Glomerular visceral epithelial cell (primary cell): ENCODE results near the gene NOS1AP.
"Not testable (repeated sequence)": the region's sequence is repeated elsewhere in the genome, so short reads cannot be mapped to it uniquely, and the experiment has no call there.

ENCODE experiments used
- DNase-seq: peaks from one replicate; pipeline ENCODE4 v3.0.0-alpha.2; 2016; ENCODE audit errors: extremely low spot score

The NOS1AP gene

GRCh38 chr1:162328512-162328911, 259.0 kb downstream of the NOS1AP start:
- DNase-seq = no peak

GRCh38 chr1:162329826-162330225, 260.3 kb downstream of the NOS1AP start:
- DNase-seq = no peak

GRCh38 chr1:162333991-162334390, 264.5 kb downstream of the NOS1AP start:
- DNase-seq = no peak

GRCh38 chr1:162335126-162335525, 265.6 kb downstream of the NOS1AP start:
- DNase-seq = no peak

- no peak for DNase-seq
Measured at GRCh38 chr1:162336621-162337285, 267.3 kb downstream of the NOS1AP start.

- DNase-seq = no peak
Measured at GRCh38 chr1:162342452-162342983, 273.0 kb downstream of the NOS1AP start.

DNA sequence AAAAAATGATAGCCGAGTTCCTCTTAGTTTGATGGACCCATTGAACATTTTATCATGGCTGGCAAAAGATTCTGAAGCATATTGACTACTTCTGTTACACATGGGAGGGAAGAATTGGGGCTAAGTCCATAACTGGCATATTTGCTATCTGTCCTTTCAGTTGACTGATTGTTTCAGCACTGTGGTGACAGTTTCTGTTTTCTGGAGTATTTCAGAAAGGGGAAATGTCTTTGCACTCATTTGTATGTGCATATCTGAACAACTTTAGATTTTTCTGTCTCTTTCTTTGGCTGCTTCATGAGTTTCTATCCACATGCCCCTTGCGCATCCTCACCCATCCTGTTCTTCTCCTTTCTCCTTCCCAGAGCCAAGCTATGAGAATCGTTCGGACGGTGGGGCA, 274.0 kb downstream of the NOS1AP start:
- DNase-seq = no peak

DNA sequence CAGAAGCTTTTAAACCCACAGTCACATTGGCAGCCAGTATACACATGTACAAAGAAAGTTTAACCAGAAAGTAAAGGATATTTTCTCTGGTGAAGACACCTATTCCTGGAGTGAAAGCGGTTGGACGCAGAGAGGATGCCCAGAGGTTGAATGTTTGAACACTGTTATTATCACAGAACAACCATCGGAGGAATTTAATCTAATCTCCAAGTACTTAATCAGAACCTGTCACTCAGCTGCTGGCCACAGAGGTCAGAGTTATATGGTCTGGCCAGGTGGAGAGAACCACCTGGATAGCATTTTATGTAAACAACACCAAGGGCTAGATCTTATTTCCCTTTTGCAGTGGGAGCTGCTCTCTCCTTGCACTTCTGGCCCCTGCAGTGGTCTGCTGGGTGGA, 277.8 kb downstream of the NOS1AP start:
- DNase-seq = no peak

GRCh38 chr1:162349635-162350330, 280.3 kb downstream of the NOS1AP start:
- peak; percentile 33 for DNase-seq

DNA sequence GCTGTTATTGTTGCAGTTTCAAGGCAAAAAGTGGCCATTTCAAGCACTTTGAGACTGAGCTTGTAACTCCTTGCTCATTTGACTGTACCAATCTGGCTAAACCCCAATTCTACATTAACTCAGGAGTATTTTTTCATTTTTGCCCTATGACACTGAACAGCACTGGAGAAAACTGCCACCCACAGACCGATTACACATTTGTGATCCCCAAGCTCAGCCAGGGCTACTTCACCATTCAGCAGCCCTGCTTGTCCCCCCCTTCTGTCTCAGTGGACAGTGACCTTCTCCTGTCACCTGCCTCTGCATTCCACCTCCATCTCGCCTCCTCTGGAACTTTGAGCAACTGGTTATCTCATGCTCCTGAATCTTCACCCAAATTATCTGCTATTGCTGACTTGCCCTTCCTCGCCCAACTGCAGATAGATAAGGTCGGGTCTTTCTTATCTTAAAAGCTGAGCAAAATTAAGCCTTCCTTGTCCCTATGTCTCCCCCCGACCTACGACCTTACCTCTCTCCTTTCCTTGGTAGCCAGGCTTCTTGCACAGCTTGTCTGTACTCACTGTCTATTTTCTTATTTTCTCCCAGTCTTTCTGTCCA, 281.9 kb downstream of the NOS1AP start:
- DNase-seq = no peak

DNA sequence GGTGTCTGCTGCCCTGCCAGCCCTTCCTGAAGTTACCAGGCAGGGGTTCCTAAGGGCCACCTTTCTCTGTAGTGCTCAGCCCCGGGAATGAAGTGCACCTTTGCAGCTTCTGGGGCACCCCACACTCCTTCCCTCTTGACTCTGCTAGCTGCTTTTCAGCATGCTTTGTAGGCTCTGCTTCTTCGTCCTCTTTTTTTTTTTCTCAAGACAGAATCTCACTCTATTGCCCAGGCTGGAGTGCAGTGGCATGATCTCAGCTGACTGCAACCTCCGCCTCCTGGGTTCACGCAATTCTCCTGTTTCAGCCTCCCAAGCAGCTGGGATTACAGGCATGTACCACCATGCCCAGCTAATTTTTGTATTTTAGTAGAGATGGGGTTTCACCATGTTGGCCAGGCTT, 282.4 kb downstream of the NOS1AP start:
- DNase-seq = not testable (repeated sequence)

DNA sequence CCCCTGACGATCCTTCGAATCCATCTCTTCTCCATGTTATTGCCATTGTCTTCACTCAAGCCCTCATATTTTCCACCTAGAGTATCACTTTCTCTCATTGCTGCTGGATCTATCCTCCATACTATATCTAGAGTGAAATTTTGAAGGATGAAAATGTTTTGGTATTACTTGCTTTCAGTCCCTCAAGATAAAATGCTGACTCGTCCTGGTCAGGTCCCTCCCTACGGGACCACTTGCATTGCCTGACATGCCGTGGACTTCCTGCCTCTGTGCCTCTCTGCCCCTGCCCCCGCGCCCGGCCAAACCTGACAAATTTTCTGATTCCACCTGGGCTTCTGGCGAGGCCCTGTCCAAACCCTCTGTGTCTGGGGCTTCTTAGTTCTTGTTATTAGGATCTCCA, 283.6 kb downstream of the NOS1AP start:
- DNase-seq = no peak

DNA sequence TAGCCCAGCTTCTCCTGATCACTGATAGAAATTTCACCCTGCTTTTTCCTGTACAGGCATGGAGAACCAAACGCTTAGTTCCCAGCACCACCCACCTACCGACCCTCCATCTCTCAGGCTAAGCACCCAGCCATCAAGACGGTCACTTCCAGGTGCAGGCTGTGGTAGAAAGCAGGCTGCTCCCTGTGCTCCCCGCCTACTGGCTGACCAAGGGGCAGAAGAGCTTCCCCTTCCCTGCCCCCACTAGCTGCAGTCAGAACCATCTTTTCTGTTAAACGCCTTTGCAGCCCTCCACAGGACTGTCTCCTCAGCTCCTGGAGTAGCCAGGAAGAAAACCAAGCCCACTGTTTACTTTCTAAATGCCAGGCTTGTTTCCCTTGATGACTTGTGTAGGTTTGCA, 284.2 kb downstream of the NOS1AP start:
- DNase-seq = no peak

- peak; percentile 18 for DNase-seq
Measured at GRCh38 chr1:162357681-162358266, 288.3 kb downstream of the NOS1AP start.

DNA sequence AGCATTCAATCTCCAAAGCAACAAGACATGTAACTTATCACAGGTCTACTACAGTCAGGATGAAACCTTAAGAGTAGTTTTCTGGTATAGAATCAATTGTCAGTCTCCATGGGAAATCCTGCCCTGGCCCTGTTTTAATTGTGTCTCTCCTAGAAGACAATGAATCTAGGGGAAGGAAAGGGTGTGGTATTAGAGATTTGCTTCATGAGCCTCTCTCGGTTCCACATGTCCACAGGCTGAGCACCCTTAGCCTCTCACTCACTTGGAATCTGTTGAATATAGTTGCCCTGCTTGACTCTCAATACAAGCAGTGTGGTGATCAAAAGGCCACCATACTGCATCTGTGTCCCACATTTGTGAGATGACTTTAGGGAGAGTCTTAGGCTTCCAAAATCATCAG, 289.4 kb downstream of the NOS1AP start:
- no peak for DNase-seq

- DNase-seq = no peak
Measured at GRCh38 chr1:162359523-162360236, 290.2 kb downstream of the NOS1AP start.

GRCh38 chr1:162360237-162360873, 290.9 kb downstream of the NOS1AP start:
- DNase-seq = no peak

DNA sequence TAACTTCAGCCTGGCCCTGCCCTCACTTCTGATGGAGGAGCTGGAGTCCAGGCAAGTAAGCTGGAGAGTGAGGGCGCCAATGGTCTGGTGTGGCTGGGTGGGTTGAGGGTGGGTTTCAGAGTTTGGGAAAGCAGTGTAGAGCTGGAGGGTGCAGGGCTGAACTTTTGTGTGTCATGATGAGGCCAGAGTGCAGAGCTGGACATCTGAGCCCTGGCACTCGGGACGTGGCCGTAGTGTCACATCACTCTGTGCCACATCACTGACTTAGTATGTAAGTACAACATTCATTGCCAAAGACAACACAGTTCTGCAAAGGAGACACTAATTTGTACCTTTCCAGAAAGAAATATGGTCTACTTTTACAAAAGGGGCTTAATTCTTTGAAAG, 291.4 kb downstream of the NOS1AP start:
- DNase-seq = no peak

- DNase-seq = no peak
Measured at GRCh38 chr1:162361349-162361748, 291.9 kb downstream of the NOS1AP start.

- DNase-seq = no peak
Measured at GRCh38 chr1:162363823-162364222, 294.3 kb downstream of the NOS1AP start.

DNA sequence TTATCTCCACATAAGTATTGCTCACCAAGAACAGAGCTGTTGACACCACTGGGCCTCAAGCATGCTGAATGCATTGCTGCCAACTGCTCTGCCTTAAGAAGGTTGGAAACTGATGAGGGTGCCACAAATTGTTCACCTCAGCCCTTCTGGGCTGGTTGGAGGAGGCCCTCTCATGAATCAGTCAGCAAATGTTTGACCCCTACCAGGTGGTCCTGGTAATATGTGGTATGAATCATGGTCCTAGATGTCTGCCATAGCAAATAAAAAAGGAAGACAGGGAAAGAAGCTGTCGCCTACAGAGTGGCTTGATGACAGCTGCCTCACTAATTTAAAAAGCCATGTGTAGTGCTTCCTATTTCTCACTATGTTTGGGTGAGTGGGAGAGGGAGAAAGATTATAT, 295.0 kb downstream of the NOS1AP start:
- DNase-seq = no peak
